Umbilical cord (tissue), 2 donors: ENCODE measurements around the gene DNAJC25. TPM values are rescaled to one million over a fixed set of nuclear protein-coding genes. Genes with fewer than 3 reads are reported as not detected.
A peak's percentile ranks its signal among the peaks of the same experiment; 100 is the strongest.
"Not testable (repeated sequence)": the region's sequence is repeated elsewhere in the genome, so short reads cannot be mapped to it uniquely, and the experiment has no call there.

ENCODE experiments used
- DNase-seq: peaks from one replicate; pipeline ENCODE4 v3.0.0-alpha.2; 2015; ENCODE audit warnings: low spot score
- total RNA-seq: library from RNA; depleted of rRNA; stranded (reverse); fragments of >200 nt; gene quantifications from one replicate; pipeline ENCODE4 v1.2.3, GENCODE V29; 2014; ENCODE audit warnings: low replicate concordance; ENCODE audit not compliant: insufficient read depth

Gene DNAJC25
- total RNA-seq, 1 donor from 2014 or later = 10.6 TPM

GRCh38 chr9:111663301-111663823 is 32.2 kb downstream of the DNAJC25 start:
- DNase-seq = peak; percentile 4

GRCh38 chr9:111668026-111668573 is 37.0 kb downstream of the DNAJC25 start:
- DNase-seq = no peak

- not testable (repeated sequence) for DNase-seq
These were observed 37.5 kb downstream of the DNAJC25 start for GRCh38 chr9:111668601-111669000.

- no peak for DNase-seq
These were observed 43.2 kb downstream of the DNAJC25 start for GRCh38 chr9:111674319-111674718.

- DNase-seq = no peak
These were observed 45.0 kb downstream of the DNAJC25 start for GRCh38 chr9:111676116-111676515.

GRCh38 chr9:111678293-111678692 is 47.2 kb downstream of the DNAJC25 start:
- DNase-seq = no peak

- DNase-seq = no peak
These were observed 48.1 kb downstream of the DNAJC25 start for GRCh38 chr9:111679199-111679598.

- no peak for DNase-seq
These were observed 52.3 kb downstream of the DNAJC25 start for GRCh38 chr9:111683392-111683791.

- DNase-seq = peak; percentile 42
These were observed 60.7 kb downstream of the DNAJC25 start for GRCh38 chr9:111691672-111692329.

- DNase-seq = no peak
These were observed 65.7 kb downstream of the DNAJC25 start for GRCh38 chr9:111696796-111697195.

GRCh38 chr9:111700776-111701175 is 69.6 kb downstream of the DNAJC25 start:
- no peak for DNase-seq

Other genes starting within 250 kb of the DNAJC25 start
- 56.3 TPM for gene ECPAS, start 147.0 kb upstream of the DNAJC25 start, total RNA-seq
- gene ZNF483, start 106.2 kb upstream of the DNAJC25 start, total RNA-seq = 14.2 TPM
- gene PTGR1, start 31.7 kb upstream of the DNAJC25 start, total RNA-seq = 21.7 TPM
- 47.9 TPM for gene GNG10, start 30.3 kb downstream of the DNAJC25 start, total RNA-seq
- gene SHOC1, start 163.6 kb downstream of the DNAJC25 start, total RNA-seq = 3.6 TPM